Activated naive CD8-positive, alpha-beta T cell treated with anti-CD3 and anti-CD28 coated beads for 36 hours (primary cell): ENCODE results near the gene TENM3. TPM values are rescaled to one million over a fixed set of nuclear protein-coding genes. Genes with fewer than 3 reads are reported as not detected.

Experiments used
- DNase-seq: peaks from one replicate; pipeline ENCODE4 v3.0.0; 2021
- H3K27ac Mint-ChIP-seq: one replicate; pipeline ENCODE4 v1.8.0; 2022; ENCODE audit warnings: mild to moderate bottlenecking, moderate library complexity, mixed read lengths
- H3K27me3 Mint-ChIP-seq: one replicate; pipeline ENCODE4 v1.8.0; 2022; ENCODE audit warnings: mild to moderate bottlenecking, mixed read lengths
- H3K36me3 Mint-ChIP-seq: one replicate; pipeline ENCODE4 v1.8.0; 2021; ENCODE audit warnings: mild to moderate bottlenecking, mixed read lengths
- H3K4me1 Mint-ChIP-seq: one replicate; pipeline ENCODE4 v1.8.0; 2021; ENCODE audit warnings: mixed read lengths
- H3K4me3 Mint-ChIP-seq: one replicate; pipeline ENCODE4 v1.8.0; 2022; ENCODE audit warnings: mild to moderate bottlenecking, moderate library complexity, mixed read lengths
- H3K9me3 Mint-ChIP-seq: one replicate; pipeline ENCODE4 v1.8.0; 2022; ENCODE audit warnings: mixed read lengths
- total RNA-seq, 2 experiments: library from RNA; stranded (reverse); gene quantifications; one replicate each; pipeline ENCODE4 v1.2.3, GENCODE V29; 2021

Gene TENM3
- total RNA-seq, 2 experiments from 2014 or later: not detected

GRCh38 chr4:182700362-182701160, 457.4 kb downstream of the TENM3 start:
- peaks cover 7% of the 10 kb centered on the region for H3K27me3 Mint-ChIP-seq
- no peaks in the 10 kb centered on the region for H3K4me1 Mint-ChIP-seq
- H3K9me3 Mint-ChIP-seq: no peaks in the 10 kb centered on the region
- no peak for DNase-seq
- H3K4me3 Mint-ChIP-seq: no peak overlapping the region
- H3K36me3 Mint-ChIP-seq: no peaks in the 10 kb centered on the region
- no peak overlapping the region for H3K27ac Mint-ChIP-seq

DNA sequence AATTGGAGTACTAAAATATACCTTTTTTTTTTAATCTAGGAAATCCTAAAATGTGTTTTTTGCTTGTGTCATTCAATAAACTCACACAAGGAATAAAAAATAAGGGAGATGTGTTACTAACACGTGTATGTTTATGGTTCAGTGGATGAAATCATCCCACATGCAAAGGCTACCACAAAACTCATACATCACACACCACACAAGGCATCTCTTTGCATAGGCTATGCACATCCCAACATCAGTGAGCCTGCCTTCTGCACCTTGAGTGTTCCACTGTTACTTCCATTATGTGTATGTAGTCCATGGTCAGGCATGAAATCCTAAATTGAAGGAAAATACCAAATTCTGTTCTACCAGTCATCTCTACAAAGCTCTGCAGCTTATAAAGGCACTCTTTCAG, 460.9 kb downstream of the TENM3 start:
- no peaks in the 10 kb centered on the region for H3K36me3 Mint-ChIP-seq
- no peaks in the 10 kb centered on the region for H3K9me3 Mint-ChIP-seq
- no peaks in the 10 kb centered on the region for H3K4me1 Mint-ChIP-seq
- H3K27me3 Mint-ChIP-seq: peaks cover 7% of the 10 kb centered on the region
- no peak overlapping the region for H3K4me3 Mint-ChIP-seq
- DNase-seq: no peak
- H3K27ac Mint-ChIP-seq: no peak overlapping the region

- Mint-ChIP-seq H3K9me3 (no peaks in the 10 kb centered on the region), H3K36me3 (no peaks in the 10 kb centered on the region)
Measured at GRCh38 chr4:182704948-182705347, 461.7 kb downstream of the TENM3 start.

GRCh38 chr4:182705389-182705788, 462.2 kb downstream of the TENM3 start:
- no peak for DNase-seq
- H3K9me3 Mint-ChIP-seq: no peaks in the 10 kb centered on the region
- H3K36me3 Mint-ChIP-seq: no peaks in the 10 kb centered on the region
- no peak overlapping the region for H3K4me3 Mint-ChIP-seq
- peaks cover 7% of the 10 kb centered on the region for H3K27me3 Mint-ChIP-seq
- no peaks in the 10 kb centered on the region for H3K4me1 Mint-ChIP-seq
- no peak overlapping the region for H3K27ac Mint-ChIP-seq

More at GRCh38 chr4:182704948-182705347, 461.7 kb downstream of the TENM3 start:
- no peak for DNase-seq
- Mint-ChIP-seq H3K4me3 (no peak overlapping the region), H3K4me1 (no peaks in the 10 kb centered on the region), H3K27me3 (peaks cover 7% of the 10 kb centered on the region), H3K27ac (no peak overlapping the region)

- no peaks in the 10 kb centered on the region for H3K9me3 Mint-ChIP-seq
- no peaks in the 10 kb centered on the region for H3K4me1 Mint-ChIP-seq
- no peaks in the 10 kb centered on the region for H3K27me3 Mint-ChIP-seq
- no peak overlapping the region for H3K4me3 Mint-ChIP-seq
- H3K27ac Mint-ChIP-seq: no peak overlapping the region
- no peak for DNase-seq
- no peaks in the 10 kb centered on the region for H3K36me3 Mint-ChIP-seq
Measured at GRCh38 chr4:182711211-182711610, 468.0 kb downstream of the TENM3 start.

GRCh38 chr4:182715548-182715947, 472.3 kb downstream of the TENM3 start:
- Mint-ChIP-seq H3K27me3 (no peaks in the 10 kb centered on the region), H3K4me1 (no peaks in the 10 kb centered on the region), H3K9me3 (no peaks in the 10 kb centered on the region), H3K36me3 (no peaks in the 10 kb centered on the region), H3K27ac (no peak overlapping the region), H3K4me3 (no peak overlapping the region)
- DNase-seq: no peak

- no peaks in the 10 kb centered on the region for H3K27me3 Mint-ChIP-seq
- no peaks in the 10 kb centered on the region for H3K9me3 Mint-ChIP-seq
- H3K36me3 Mint-ChIP-seq: no peaks in the 10 kb centered on the region
- DNase-seq: no peak
- no peak overlapping the region for H3K27ac Mint-ChIP-seq
- H3K4me3 Mint-ChIP-seq: no peak overlapping the region
- no peaks in the 10 kb centered on the region for H3K4me1 Mint-ChIP-seq
Measured at GRCh38 chr4:182716192-182716591, 473.0 kb downstream of the TENM3 start.

DNA sequence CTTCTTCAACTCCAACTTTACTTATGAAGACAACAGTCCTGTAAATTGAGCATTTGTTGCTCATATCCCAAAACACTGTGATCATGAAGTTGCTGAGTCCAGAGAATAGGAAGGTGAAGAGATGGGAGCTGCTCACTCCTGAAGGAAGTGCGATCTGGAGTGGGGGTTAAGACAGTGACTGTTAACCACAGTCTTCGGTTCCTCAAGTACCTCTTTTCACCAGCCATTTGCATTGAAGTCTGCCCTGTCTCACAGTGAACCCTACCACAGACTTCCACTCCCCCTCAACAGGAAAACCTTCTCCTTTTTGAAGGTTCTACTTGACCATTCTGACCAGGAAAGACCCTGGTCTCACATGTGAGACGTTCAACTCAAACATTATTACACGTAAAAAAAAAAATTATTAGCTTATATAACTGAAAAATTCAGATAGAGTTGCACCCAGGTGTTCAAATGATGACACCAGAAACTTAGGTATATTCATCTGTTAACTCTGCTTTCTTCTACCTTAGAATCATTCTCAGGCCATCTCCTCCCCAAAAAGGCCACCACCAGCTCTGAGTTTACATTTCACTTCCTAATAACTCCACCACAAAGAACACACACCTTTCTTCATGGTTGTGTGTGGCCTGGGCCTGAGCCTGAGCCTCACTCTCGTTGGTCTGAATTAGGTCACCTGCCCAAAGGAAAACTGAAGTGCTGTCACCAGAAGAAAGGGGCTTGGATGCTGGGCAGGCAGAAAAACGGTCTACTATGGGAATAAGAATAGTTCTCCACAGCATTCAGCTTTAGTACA, 474.8 kb downstream of the TENM3 start:
- Mint-ChIP-seq H3K27me3 (no peaks in the 10 kb centered on the region), H3K27ac (no peak overlapping the region), H3K36me3 (no peaks in the 10 kb centered on the region), H3K4me3 (no peak overlapping the region), H3K9me3 (no peaks in the 10 kb centered on the region), H3K4me1 (no peaks in the 10 kb centered on the region)
- DNase-seq: no peak

GRCh38 chr4:182724414-182724813, 481.2 kb downstream of the TENM3 start:
- no peak overlapping the region for H3K4me3 Mint-ChIP-seq
- no peak for DNase-seq

DNA sequence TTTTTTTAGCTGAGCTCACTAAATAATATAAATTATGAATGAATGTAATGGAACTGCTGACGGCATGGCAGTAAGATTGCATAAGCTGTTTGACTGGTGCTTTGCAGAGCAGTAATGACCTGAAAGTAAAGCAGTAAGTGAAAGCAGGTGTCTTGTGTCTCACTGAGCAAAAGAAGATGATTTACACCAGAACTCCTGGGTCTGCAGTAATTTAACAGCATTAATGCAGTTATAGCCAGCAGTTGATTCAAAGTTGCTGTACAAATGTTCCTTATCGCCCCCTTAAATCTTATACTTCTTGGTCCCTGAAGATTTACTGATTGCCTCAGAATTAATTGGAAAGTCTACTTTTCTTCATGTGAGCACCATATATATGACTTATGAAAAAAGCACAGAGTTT, 486.3 kb downstream of the TENM3 start:
- DNase-seq: no peak
- Mint-ChIP-seq H3K27me3 (peaks cover 9% of the 10 kb centered on the region), H3K4me1 (no peaks in the 10 kb centered on the region), H3K27ac (no peak overlapping the region), H3K36me3 (no peaks in the 10 kb centered on the region), H3K9me3 (no peaks in the 10 kb centered on the region), H3K4me3 (no peak overlapping the region)

More at GRCh38 chr4:182724414-182724813, 481.2 kb downstream of the TENM3 start:
- Mint-ChIP-seq H3K27me3 (peaks cover 7% of the 10 kb centered on the region), H3K27ac (no peak overlapping the region), H3K9me3 (no peaks in the 10 kb centered on the region), H3K4me1 (no peaks in the 10 kb centered on the region), H3K36me3 (no peaks in the 10 kb centered on the region)

- Mint-ChIP-seq H3K27ac (no peak overlapping the region), H3K36me3 (no peaks in the 10 kb centered on the region), H3K27me3 (peaks cover 8% of the 10 kb centered on the region), H3K4me3 (no peak overlapping the region), H3K4me1 (no peaks in the 10 kb centered on the region), H3K9me3 (no peaks in the 10 kb centered on the region)
- DNase-seq: no peak
Measured at GRCh38 chr4:182730791-182731190, 487.6 kb downstream of the TENM3 start.

GRCh38 chr4:182736207-182736606, 493.0 kb downstream of the TENM3 start:
- no peak overlapping the region for H3K4me3 Mint-ChIP-seq
- no peaks in the 10 kb centered on the region for H3K9me3 Mint-ChIP-seq
- no peaks in the 10 kb centered on the region for H3K4me1 Mint-ChIP-seq
- no peak overlapping the region for H3K27ac Mint-ChIP-seq
- H3K27me3 Mint-ChIP-seq: no peaks in the 10 kb centered on the region
- DNase-seq: no peak
- H3K36me3 Mint-ChIP-seq: no peaks in the 10 kb centered on the region

GRCh38 chr4:182738283-182739047, 495.3 kb downstream of the TENM3 start:
- no peak overlapping the region for H3K27ac Mint-ChIP-seq
- no peaks in the 10 kb centered on the region for H3K4me1 Mint-ChIP-seq
- no peak overlapping the region for H3K4me3 Mint-ChIP-seq
- H3K9me3 Mint-ChIP-seq: no peaks in the 10 kb centered on the region
- H3K27me3 Mint-ChIP-seq: no peaks in the 10 kb centered on the region
- DNase-seq: no peak
- no peaks in the 10 kb centered on the region for H3K36me3 Mint-ChIP-seq

DNA sequence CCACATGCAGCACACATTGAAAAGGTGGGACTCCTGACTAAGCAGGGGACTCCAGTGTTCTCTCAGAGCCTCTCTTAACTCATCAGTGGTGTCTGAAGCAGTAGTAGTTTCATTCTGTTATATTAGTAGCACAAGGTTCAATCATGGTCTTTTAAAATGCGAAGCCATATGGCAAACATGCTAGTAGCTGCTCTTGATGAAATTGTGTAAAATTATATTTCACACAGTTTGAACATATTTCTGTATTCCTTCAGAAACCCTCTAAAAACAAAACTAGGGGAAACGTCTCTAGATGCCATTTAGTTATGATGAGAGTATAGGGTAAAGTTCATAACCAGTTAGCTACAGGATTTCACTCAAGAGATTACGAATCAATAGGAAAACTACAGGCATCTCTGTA, 497.1 kb downstream of the TENM3 start:
- H3K4me1 Mint-ChIP-seq: no peaks in the 10 kb centered on the region
- DNase-seq: no peak
- no peaks in the 10 kb centered on the region for H3K36me3 Mint-ChIP-seq
- H3K27me3 Mint-ChIP-seq: no peaks in the 10 kb centered on the region
- H3K27ac Mint-ChIP-seq: no peak overlapping the region
- no peaks in the 10 kb centered on the region for H3K9me3 Mint-ChIP-seq
- H3K4me3 Mint-ChIP-seq: no peak overlapping the region

DNA sequence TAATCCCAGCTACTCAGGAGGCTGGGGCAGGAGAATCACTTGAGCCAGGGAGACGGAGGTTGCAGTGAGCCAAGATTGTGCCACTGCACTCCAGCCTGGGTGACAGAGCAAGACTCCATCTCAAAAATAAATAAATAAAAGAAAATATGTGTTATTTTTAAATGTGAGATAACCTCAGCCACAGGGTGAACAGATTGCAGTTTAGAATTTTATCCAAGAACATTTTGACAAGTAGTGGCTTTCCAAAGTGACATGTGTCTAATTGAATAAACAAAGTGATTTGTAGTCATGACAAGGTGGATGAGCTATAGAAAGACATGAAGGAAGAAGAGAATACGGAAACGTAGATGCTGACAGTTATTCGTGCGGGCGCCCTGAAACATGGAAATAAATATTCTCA, 497.9 kb downstream of the TENM3 start:
- Mint-ChIP-seq H3K27ac (no peak overlapping the region), H3K36me3 (no peaks in the 10 kb centered on the region), H3K9me3 (no peaks in the 10 kb centered on the region), H3K27me3 (no peaks in the 10 kb centered on the region), H3K4me1 (no peaks in the 10 kb centered on the region), H3K4me3 (no peak overlapping the region)
- no peak for DNase-seq
